ENCODE data around the gene SLC6A19.

GRCh38 chr5:1212881-1213280, 11.5 kb downstream of the SLC6A19 start:
- TF ChIP-seq CTCF (conservative IDR thresholded peaks at IDR 0.05; ENCODE audit: low read depth, low read length) (no peak), EZH2 (IDR thresholded peaks at IDR 0.05; ENCODE audit: borderline replicate concordance, low read depth, low read length, poor library complexity, severe bottlenecking) (no peak)

All from A673 (cell line).